Mesenchymal stem cell (in vitro differentiated cells and primary cell): Measurements from ENCODE around the gene APOBEC3H.

Experiments
- DNase-seq: peaks from one replicate; pipeline ENCODE4 v3.0.0-alpha.2; 2013
- H2AFZ ChIP-seq: one replicate; pipeline ENCODE4 v1.6.1; 2013; ENCODE audit warnings: low read depth, mild to moderate bottlenecking, control low read depth, inconsistent platforms, low read length, moderate library complexity
- H2AK5ac ChIP-seq: 2 replicates; pipeline ENCODE4 v1.6.1; 2013; ENCODE audit warnings: low read length, moderate library complexity, mild to moderate bottlenecking, inconsistent platforms; ENCODE audit not compliant: severe bottlenecking
- H2BK120ac ChIP-seq: one replicate; pipeline ENCODE4 v1.6.1; 2013; ENCODE audit warnings: low read depth, mild to moderate bottlenecking, inconsistent platforms, low read length, moderate library complexity
- H2BK12ac ChIP-seq, 2 experiments: one replicate each; pipeline ENCODE4 v1.6.1; 2013; ENCODE audit warnings: inconsistent platforms in 2 of 2, low read length in 2 of 2, mild to moderate bottlenecking in 2 of 2, moderate library complexity in 2 of 2, control low read depth in 1 of 2
- H2BK15ac ChIP-seq: one replicate; pipeline ENCODE4 v1.6.1; 2013; ENCODE audit warnings: mild to moderate bottlenecking, low read depth, inconsistent platforms; ENCODE audit not compliant: poor library complexity, severe bottlenecking
- H2BK5ac ChIP-seq: 2 replicates; pipeline ENCODE4 v1.6.1; 2013; ENCODE audit warnings: low read depth, mild to moderate bottlenecking, low read length, control low read depth, inconsistent platforms; ENCODE audit not compliant: poor library complexity, severe bottlenecking
- H3K14ac ChIP-seq, 2 experiments: one replicate each; pipeline ENCODE4 v1.6.1; 2013; ENCODE audit warnings: inconsistent platforms in 2 of 2, low read length in 2 of 2, control low read depth in 1 of 2, mild to moderate bottlenecking in 1 of 2, moderate library complexity in 1 of 2
- H3K18ac ChIP-seq, 2 experiments: one replicate each; pipeline ENCODE4 v1.6.1; 2013; ENCODE audit warnings: inconsistent platforms in 2 of 2, low read length in 2 of 2, control low read depth in 1 of 2, low read depth in 1 of 2, mild to moderate bottlenecking in 1 of 2
- H3K23ac ChIP-seq, 2 experiments: one replicate each; pipeline ENCODE4 v1.6.1; 2013; ENCODE audit warnings: inconsistent platforms in 2 of 2, low read length in 2 of 2, mild to moderate bottlenecking in 2 of 2, moderate library complexity in 2 of 2, control low read depth in 1 of 2
- H3K27ac ChIP-seq: 2 replicates; pipeline ENCODE4 v1.5.1; 2013; ENCODE audit warnings: mild to moderate bottlenecking, moderate library complexity, low read length, control low read depth, inconsistent platforms; ENCODE audit not compliant: poor library complexity, severe bottlenecking
- H3K27me3 ChIP-seq, 2 experiments: 2 replicates each; pipeline versions ENCODE4 v1.6.1 to v1.7.0; 2013; ENCODE audit warnings: low read length in 2 of 2, mild to moderate bottlenecking in 2 of 2, moderate library complexity in 2 of 2, control low read depth in 1 of 2, inconsistent platforms in 1 of 2; ENCODE audit not compliant: control insufficient read depth in 1 of 2, insufficient read depth in 1 of 2
- H3K36me3 ChIP-seq, 2 experiments: 2 replicates each; pipeline versions ENCODE4 v1.6.1 to v1.7.0; 2013; ENCODE audit warnings: low read length in 2 of 2, control low read depth in 1 of 2, inconsistent platforms in 1 of 2, low read depth in 1 of 2, mild to moderate bottlenecking in 1 of 2; ENCODE audit not compliant: insufficient read depth in 2 of 2, control insufficient read depth in 1 of 2
- H3K4ac ChIP-seq, 2 experiments: one replicate each; pipeline ENCODE4 v1.6.1; 2013; ENCODE audit warnings: inconsistent platforms in 2 of 2, low read length in 2 of 2, mild to moderate bottlenecking in 2 of 2, moderate library complexity in 2 of 2, control low read depth in 1 of 2, low read depth in 1 of 2
- H3K4me1 ChIP-seq: 2 replicates; pipeline ENCODE4 v1.6.1; 2013; ENCODE audit warnings: low read depth, low read length, control low read depth; ENCODE audit not compliant: control insufficient read depth, insufficient read depth
- H3K4me2 ChIP-seq: 2 replicates; pipeline ENCODE4 v1.6.1; 2013; ENCODE audit warnings: low read length, mild to moderate bottlenecking, inconsistent platforms; ENCODE audit not compliant: poor library complexity, severe bottlenecking
- H3K4me3 ChIP-seq, 2 experiments: 2 replicates each; pipeline versions ENCODE4 v1.5.1 to v1.7.0; 2013; ENCODE audit warnings: low read length in 2 of 2, mild to moderate bottlenecking in 2 of 2, control low read depth in 1 of 2, low read depth in 1 of 2; ENCODE audit not compliant: insufficient read depth in 1 of 2
- H3K79me1 ChIP-seq: replicated peaks from 2 replicates; pipeline ENCODE4 v1.6.1; 2013; ENCODE audit warnings: mild to moderate bottlenecking, control low read depth, low read length, inconsistent platforms; ENCODE audit not compliant: poor library complexity, severe bottlenecking
- H3K9ac ChIP-seq: 2 replicates; pipeline ENCODE4 v1.7.0; 2013; ENCODE audit warnings: mild to moderate bottlenecking, low read length, moderate library complexity
- H3K9me3 ChIP-seq: 2 replicates; pipeline ENCODE4 v1.7.0; 2013; ENCODE audit warnings: mild to moderate bottlenecking, low read length; ENCODE audit not compliant: control insufficient read depth
- H4K8ac ChIP-seq: one replicate; pipeline ENCODE4 v1.6.1; 2013; ENCODE audit warnings: inconsistent platforms, mild to moderate bottlenecking, low read length, moderate library complexity
- H4K91ac ChIP-seq: one replicate; pipeline ENCODE4 v1.6.1; 2013; ENCODE audit warnings: mild to moderate bottlenecking, low read length, inconsistent platforms
- WGBS: methylation state at CpG from one replicate; pipeline ENCODE4 v1.1.7; 2013; ENCODE audit warnings: mixed read lengths; 5-methylcytosine and 5-hydroxymethylcytosine counted together

Gene APOBEC3H

GRCh38 chr22:39147335-39148025 lies 50.4 kb downstream of the APOBEC3H start:
- Histone ChIP-seq H3K4me3 (no peak overlapping the region), H2BK15ac (peak overlapping the region; percentile 56), H3K4me1 (peaks cover 24% of the 10 kb centered on the region), H3K23ac (no peak overlapping the region), H4K91ac (no peak overlapping the region), H2BK5ac (no peak overlapping the region), H3K14ac (no peak overlapping the region), H3K27ac (no peak overlapping the region), H3K9me3 (no peaks in the 10 kb centered on the region), H2BK120ac (no peak overlapping the region), H3K36me3 (peaks cover 15 to 18% of the 10 kb centered on the region in 2 experiments), H4K8ac (no peak overlapping the region), H3K27me3 (no peaks in the 10 kb centered on the region), H3K4me2 (no peak overlapping the region), H3K9ac (peak overlapping the region; percentile 38), H2AK5ac (no peak overlapping the region), H3K18ac (no peak overlapping the region), H2AFZ (no peak overlapping the region), H3K4ac (no peak overlapping the region), H2BK12ac (no peak overlapping the region), H3K79me1 (peaks cover 2% of the 10 kb centered on the region)
- WGBS: 77% methylated on average over 3 of the region's 5 CpGs
- DNase-seq: no peak

GRCh38 chr22:39148026-39148726 lies 51.1 kb downstream of the APOBEC3H start:
- 84% methylated on average over 13 of the region's 16 CpGs for WGBS
- DNase-seq: no peak
- Histone ChIP-seq H2BK15ac (peak overlapping the region; percentile 68), H2BK12ac (no peak overlapping the region), H4K91ac (no peak overlapping the region), H2AFZ (no peak overlapping the region), H2AK5ac (no peak overlapping the region), H2BK120ac (no peak overlapping the region), H3K27me3 (peaks cover 0 to 4% of the 10 kb centered on the region in 2 experiments), H3K23ac (no peak overlapping the region), H3K79me1 (peaks cover 2% of the 10 kb centered on the region), H3K4me1 (peaks cover 28% of the 10 kb centered on the region), H3K36me3 (peaks cover 15 to 18% of the 10 kb centered on the region in 2 experiments), H4K8ac (peak overlapping the region; percentile 47), H3K4me3 (no peak overlapping the region), H3K9me3 (no peaks in the 10 kb centered on the region), H3K9ac (no peak overlapping the region), H2BK5ac (no peak overlapping the region), H3K27ac (no peak overlapping the region), H3K4me2 (no peak overlapping the region), H3K4ac (no peak overlapping the region), H3K18ac (no peak overlapping the region), H3K14ac (no peak overlapping the region)

GRCh38 chr22:39148727-39149535 lies 51.9 kb downstream of the APOBEC3H start:
- no peak overlapping the region for H3K27ac ChIP-seq

More at GRCh38 chr22:39148727-39149535, 51.9 kb downstream of the APOBEC3H start:
- Histone ChIP-seq H3K4ac (no peak overlapping the region), H2BK12ac (no peak overlapping the region), H2BK120ac (no peak overlapping the region), H3K9ac (no peak overlapping the region), H2AK5ac (no peak overlapping the region), H3K4me3 (no peak overlapping the region), H3K4me2 (no peak overlapping the region), H2BK15ac (peak overlapping the region; percentile 68), H3K27me3 (peaks cover 8 to 11% of the 10 kb centered on the region in 2 experiments), H3K23ac (no peak overlapping the region), H4K8ac (no peak overlapping the region), H2BK5ac (no peak overlapping the region), H3K79me1 (peaks cover 2% of the 10 kb centered on the region), H3K14ac (no peak overlapping the region), H3K4me1 (peaks cover 30% of the 10 kb centered on the region), H3K18ac (no peak overlapping the region), H3K9me3 (no peaks in the 10 kb centered on the region), H3K36me3 (peaks cover 15 to 18% of the 10 kb centered on the region in 2 experiments), H4K91ac (no peak overlapping the region), H2AFZ (no peak overlapping the region)
- peak; percentile 61 for DNase-seq
- WGBS: 76% methylated on average over 6 of the region's 9 CpGs
